MCF 10A (cell line): ENCODE results near the gene GRK6. TPM values are rescaled to one million over a fixed set of nuclear protein-coding genes. Genes with fewer than 3 reads are reported as not detected.

ENCODE experiments used
- BruUV-seq: library from RNA; stranded (reverse); fragments of 400-500 nt; replicated peaks from 2 replicates; lab custom pipeline; 2021; lab: Mats Ljungman, UMichigan
- CTCF ChIA-PET: fragments of 300-600 bp; sonication (Branson Sonifier 250); formaldehyde crosslinking; extraction: SDS; loops from one replicate; lab custom pipeline; 2021; ENCODE audit warnings: antibody characterized with exemption, inconsistent platforms; lab: Yijun Ruan, JAX
- POLR2A ChIA-PET: fragments of 300-600, 350-650 bp; sonication (Branson Sonifier 250); formaldehyde crosslinking; extraction: SDS; loops from one replicate; lab custom pipeline; 2020; ENCODE audit warnings: antibody characterized with exemption, inconsistent platforms; lab: Yijun Ruan, JAX
- DNase-seq: peaks from one replicate; pipeline ENCODE4 v3.0.0-alpha.2; 2018; ENCODE audit not compliant: unreplicated experiment
- H3K27ac Mint-ChIP-seq: one replicate; pipeline ENCODE4 v1.8.0; 2022; ENCODE audit warnings: mild to moderate bottlenecking, low read depth, mixed read lengths; ENCODE audit not compliant: unreplicated experiment
- H3K27me3 Mint-ChIP-seq: one replicate; pipeline ENCODE4 v1.8.0; 2022; ENCODE audit warnings: mixed read lengths; ENCODE audit not compliant: insufficient read depth, unreplicated experiment
- H3K36me3 Mint-ChIP-seq: one replicate; pipeline ENCODE4 v1.8.0; 2022; ENCODE audit warnings: mild to moderate bottlenecking, moderate library complexity, mixed read lengths; ENCODE audit not compliant: insufficient read depth, unreplicated experiment
- H3K4me1 Mint-ChIP-seq: one replicate; pipeline ENCODE4 v1.8.0; 2022; ENCODE audit warnings: mixed read lengths; ENCODE audit not compliant: insufficient read depth, unreplicated experiment
- H3K4me3 Mint-ChIP-seq: one replicate; pipeline ENCODE4 v1.8.0; 2022; ENCODE audit warnings: mild to moderate bottlenecking, moderate library complexity, mixed read lengths; ENCODE audit not compliant: unreplicated experiment
- H3K9me3 Mint-ChIP-seq: one replicate; pipeline ENCODE4 v1.8.0; 2022; ENCODE audit warnings: mixed read lengths; ENCODE audit not compliant: unreplicated experiment
- intact Hi-C: fragments of 100-400 bp; cut with micrococcal nuclease; formaldehyde crosslinking; loops from 2 replicates; pipeline ENCODE4 v1.14.1; 2022
- total RNA-seq: library from RNA; stranded (reverse); gene quantifications from 2 replicates; pipeline ENCODE4 v1.2.3, GENCODE V29; 2022
- TF ChIP-seq, protein P1 (sequence below): fragments of 200-600 bp; IDR thresholded peaks from one replicate; pipeline ENCODE4 v1.8.0; 2022; ENCODE audit warnings: antibody characterized with exemption, mild to moderate bottlenecking; ENCODE audit not compliant: unreplicated experiment

The GRK6 gene
- total RNA-seq, 1 experiment from 2014 or later = 52.0 TPM

- DNase-seq = peak; percentile 82
- no TSS peak for BruUV-seq
- Mint-ChIP-seq H3K27me3 (no peaks in the 10 kb centered on the region), H3K27ac (no peak overlapping the region), H3K4me3 (peak overlapping the region; percentile 70), H3K4me1 (peaks cover 6% of the 10 kb centered on the region), H3K36me3 (peaks cover 48% of the 10 kb centered on the region), H3K9me3 (no peaks in the 10 kb centered on the region)
- ChIA-PET CTCF (interaction anchor here (0.5 to 15.3 kb wide), 48 partner anchors 10 to 340 kb away, joined by 3 to 277 read pairs (median 5); partner anchors contain the start of genes F12, PDLIM7, PFN3 and PRR7), POLR2A (interaction anchor here (0.7 to 12.7 kb wide), 28 partner anchors 8 to 918 kb away, joined by 3 to 202 read pairs (median 3); partner anchors contain the start of genes DDX41, GRK6, LMAN2 and PDLIM7)
- intact Hi-C loops = loop anchor here (1.0 to 2.0 kb wide), 4 partner anchors 42 to 146 kb away; partner anchors contain the start of gene PDLIM7
- TF ChIP-seq, protein P1, sequence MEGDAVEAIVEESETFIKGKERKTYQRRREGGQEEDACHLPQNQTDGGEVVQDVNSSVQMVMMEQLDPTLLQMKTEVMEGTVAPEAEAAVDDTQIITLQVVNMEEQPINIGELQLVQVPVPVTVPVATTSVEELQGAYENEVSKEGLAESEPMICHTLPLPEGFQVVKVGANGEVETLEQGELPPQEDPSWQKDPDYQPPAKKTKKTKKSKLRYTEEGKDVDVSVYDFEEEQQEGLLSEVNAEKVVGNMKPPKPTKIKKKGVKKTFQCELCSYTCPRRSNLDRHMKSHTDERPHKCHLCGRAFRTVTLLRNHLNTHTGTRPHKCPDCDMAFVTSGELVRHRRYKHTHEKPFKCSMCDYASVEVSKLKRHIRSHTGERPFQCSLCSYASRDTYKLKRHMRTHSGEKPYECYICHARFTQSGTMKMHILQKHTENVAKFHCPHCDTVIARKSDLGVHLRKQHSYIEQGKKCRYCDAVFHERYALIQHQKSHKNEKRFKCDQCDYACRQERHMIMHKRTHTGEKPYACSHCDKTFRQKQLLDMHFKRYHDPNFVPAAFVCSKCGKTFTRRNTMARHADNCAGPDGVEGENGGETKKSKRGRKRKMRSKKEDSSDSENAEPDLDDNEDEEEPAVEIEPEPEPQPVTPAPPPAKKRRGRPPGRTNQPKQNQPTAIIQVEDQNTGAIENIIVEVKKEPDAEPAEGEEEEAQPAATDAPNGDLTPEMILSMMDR = peak; percentile 95
These were observed 28.7 kb downstream of the GRK6 start for GRCh38 chr5:177455036-177455660.

DNA sequence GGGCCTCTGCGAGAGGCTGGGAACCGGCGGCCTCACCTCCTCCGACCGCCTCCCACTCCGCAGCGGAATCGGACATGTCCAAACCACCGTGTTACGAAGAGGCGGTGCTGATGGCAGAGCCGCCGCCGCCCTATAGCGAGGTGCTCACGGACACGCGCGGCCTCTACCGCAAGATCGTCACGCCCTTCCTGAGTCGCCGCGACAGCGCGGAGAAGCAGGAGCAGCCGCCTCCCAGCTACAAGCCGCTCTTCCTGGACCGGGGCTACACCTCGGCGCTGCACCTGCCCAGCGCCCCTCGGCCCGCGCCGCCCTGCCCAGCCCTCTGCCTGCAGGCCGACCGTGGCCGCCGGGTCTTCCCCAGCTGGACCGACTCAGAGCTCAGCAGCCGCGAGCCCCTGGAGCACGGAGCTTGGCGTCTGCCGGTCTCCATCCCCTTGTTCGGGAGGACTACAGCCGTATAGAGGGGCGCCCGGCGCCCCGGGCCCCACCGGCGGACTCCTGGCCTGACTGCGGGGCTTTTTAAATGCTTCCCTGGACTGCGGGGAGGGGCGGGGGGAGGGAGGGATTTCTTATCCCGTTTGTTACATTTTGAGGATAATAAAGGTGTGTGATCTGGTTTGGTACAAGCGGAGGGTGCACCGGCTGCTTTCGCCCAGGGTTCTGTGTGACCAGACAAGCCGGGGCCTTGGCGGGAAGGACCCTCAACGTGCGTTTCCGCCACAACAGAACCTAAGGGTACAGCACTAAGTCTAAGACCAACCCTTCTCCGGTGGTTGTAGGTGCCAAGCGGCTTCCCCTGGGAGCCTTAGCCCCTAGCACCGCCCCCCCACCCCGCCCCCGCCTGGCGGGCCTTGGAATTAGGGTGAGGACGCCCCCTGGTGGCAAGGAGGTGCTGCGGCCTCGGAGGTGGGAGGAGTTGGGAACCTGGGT, 29.4 kb downstream of the GRK6 start:
- H3K4me3 Mint-ChIP-seq = peak overlapping the region; percentile 70
- intact Hi-C loops = loop anchor here (1.0 to 2.0 kb wide), 4 partner anchors 41 to 147 kb away; partner anchors contain the start of gene PDLIM7
- POLR2A ChIA-PET = interaction anchor here (0.7 to 12.7 kb wide), 22 partner anchors 7 to 919 kb away, joined by 3 to 202 read pairs (median 3); partner anchors contain the start of genes DDX41, GRK6, LMAN2 and PDLIM7

DNA sequence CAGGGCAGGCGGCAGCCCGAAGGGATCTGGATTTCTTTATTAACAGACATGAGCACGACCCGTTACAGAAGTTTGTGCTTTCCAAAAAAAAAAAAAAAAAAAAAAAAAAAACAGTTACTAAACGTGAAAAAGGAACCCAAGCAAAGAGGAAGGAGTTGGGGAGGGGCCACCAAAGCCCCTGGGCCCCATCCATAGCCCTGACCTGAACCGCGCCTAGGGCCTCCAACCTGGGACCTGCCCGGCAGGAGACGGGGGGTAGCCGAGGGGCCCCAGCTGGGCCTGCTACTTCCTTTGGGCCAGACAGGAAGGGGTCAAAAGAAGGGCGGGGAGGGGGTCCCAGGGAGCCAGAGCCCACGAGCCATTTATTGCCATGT, 30.1 kb downstream of the GRK6 start:
- H3K9me3 Mint-ChIP-seq = no peaks in the 10 kb centered on the region
- ChIA-PET POLR2A (interaction anchor here (1.4 to 12.7 kb wide), 3 partner anchors 11 to 53 kb away, joined by 9 to 202 read pairs (median 44); partner anchors contain the start of genes PDLIM7, PFN3 and PRR7), CTCF (interaction anchor here (0.6 to 15.3 kb wide), 26 partner anchors 8 to 343 kb away, joined by 3 to 277 read pairs (median 6); partner anchors contain the start of genes PFN3 and PRR7)
- H3K4me3 Mint-ChIP-seq = peak overlapping the region; percentile 70
- H3K36me3 Mint-ChIP-seq = peaks cover 41% of the 10 kb centered on the region
- TF ChIP-seq, protein P1 = no peak
- no TSS peak for BruUV-seq
- no peaks in the 10 kb centered on the region for H3K27me3 Mint-ChIP-seq
- H3K27ac Mint-ChIP-seq = no peak overlapping the region
- peaks cover 6% of the 10 kb centered on the region for H3K4me1 Mint-ChIP-seq
- no peak for DNase-seq
- intact Hi-C loops = no loop called here

More for the DNA sequence above, 29.4 kb downstream of the GRK6 start:
- no peak overlapping the region for H3K27ac Mint-ChIP-seq
- peak; percentile 97 for DNase-seq
- no peaks in the 10 kb centered on the region for H3K9me3 Mint-ChIP-seq
- peaks cover 42% of the 10 kb centered on the region for H3K36me3 Mint-ChIP-seq
- TF ChIP-seq, protein P1 = peak; percentile 97
- H3K27me3 Mint-ChIP-seq = no peaks in the 10 kb centered on the region
- CTCF ChIA-PET = interaction anchor here (0.5 to 15.3 kb wide), 49 partner anchors 9 to 342 kb away, joined by 3 to 277 read pairs (median 6); partner anchors contain the start of genes F12, PDLIM7, PFN3 and PRR7
- BruUV-seq = TSS peak; percentile 82
- H3K4me1 Mint-ChIP-seq = peaks cover 6% of the 10 kb centered on the region
